Epithelial cell of esophagus (primary cell): ENCODE data around the gene GABARAP.

Source experiments
- DNase-seq: peaks from one replicate; pipeline ENCODE4 v3.0.0; 2010; ENCODE audit warnings: low read depth
- H3K4me3 ChIP-seq: 2 replicates; pipeline ENCODE4 v1.5.1; 2011; ENCODE audit warnings: mild to moderate bottlenecking, low read length, control low read depth
- TF ChIP-seq, protein P1 (sequence below): IDR thresholded peaks from 2 replicates; pipeline ENCODE4 v1.5.1; 2011; ENCODE audit warnings: low read depth, mild to moderate bottlenecking, low read length, control low read depth, inconsistent platforms; ENCODE audit not compliant: insufficient read depth; ENCODE audit errors: missing control alignments

Gene GABARAP

DNA sequence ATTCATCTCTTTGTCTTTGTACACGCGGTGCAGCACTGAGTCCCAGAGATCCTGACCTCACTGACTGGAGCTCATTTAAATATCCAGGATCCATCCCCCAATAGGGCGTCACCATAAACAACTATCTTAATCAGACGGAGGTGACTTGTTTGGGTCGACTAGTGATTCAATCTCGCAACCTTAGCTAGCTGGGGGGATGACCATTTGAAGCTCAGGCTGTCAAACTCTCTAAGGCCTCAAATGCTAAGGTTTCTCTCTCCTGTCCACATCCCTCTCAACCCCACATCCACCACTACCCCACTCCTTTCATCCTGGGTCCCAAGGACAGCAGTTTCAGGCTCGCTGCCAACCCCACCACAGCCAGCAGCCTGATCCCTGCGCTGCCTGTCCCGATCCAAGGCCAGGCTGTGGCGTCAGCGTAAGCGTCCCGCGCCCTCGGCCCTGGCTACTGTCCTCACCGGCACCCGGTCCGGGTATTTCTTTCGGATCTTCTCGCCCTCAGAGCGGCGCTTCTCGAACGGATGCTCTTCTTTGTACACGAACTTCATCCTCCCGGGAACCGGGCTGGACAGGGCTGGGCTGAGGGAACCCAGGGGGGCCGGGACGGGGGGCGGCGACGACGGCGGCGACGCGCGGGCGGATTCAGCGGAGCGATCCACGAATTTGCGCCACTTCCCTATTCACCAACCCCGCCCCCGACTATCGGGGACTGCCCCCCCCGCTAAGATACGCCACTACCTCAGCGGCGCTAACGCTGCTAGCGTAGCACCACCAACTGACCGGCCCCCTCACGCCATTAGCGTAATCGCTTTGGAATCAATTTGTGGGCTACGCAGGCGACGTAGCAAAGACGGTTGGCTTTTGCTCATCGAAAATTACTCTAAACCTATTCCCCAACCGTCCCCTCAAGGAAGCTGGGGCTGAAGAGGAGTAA is at the start of gene GABARAP:
TSS of gene GABARAP (minus strand) at position 667 of the 934 bp plus-strand sequence. CDS start at position 548, 119 bp downstream.
- H3K4me3 ChIP-seq: peak within 1 kb of the TSS; percentile 96
- TF ChIP-seq, protein P1, sequence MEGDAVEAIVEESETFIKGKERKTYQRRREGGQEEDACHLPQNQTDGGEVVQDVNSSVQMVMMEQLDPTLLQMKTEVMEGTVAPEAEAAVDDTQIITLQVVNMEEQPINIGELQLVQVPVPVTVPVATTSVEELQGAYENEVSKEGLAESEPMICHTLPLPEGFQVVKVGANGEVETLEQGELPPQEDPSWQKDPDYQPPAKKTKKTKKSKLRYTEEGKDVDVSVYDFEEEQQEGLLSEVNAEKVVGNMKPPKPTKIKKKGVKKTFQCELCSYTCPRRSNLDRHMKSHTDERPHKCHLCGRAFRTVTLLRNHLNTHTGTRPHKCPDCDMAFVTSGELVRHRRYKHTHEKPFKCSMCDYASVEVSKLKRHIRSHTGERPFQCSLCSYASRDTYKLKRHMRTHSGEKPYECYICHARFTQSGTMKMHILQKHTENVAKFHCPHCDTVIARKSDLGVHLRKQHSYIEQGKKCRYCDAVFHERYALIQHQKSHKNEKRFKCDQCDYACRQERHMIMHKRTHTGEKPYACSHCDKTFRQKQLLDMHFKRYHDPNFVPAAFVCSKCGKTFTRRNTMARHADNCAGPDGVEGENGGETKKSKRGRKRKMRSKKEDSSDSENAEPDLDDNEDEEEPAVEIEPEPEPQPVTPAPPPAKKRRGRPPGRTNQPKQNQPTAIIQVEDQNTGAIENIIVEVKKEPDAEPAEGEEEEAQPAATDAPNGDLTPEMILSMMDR: no peak
- DNase-seq: peak; percentile 89

DNA sequence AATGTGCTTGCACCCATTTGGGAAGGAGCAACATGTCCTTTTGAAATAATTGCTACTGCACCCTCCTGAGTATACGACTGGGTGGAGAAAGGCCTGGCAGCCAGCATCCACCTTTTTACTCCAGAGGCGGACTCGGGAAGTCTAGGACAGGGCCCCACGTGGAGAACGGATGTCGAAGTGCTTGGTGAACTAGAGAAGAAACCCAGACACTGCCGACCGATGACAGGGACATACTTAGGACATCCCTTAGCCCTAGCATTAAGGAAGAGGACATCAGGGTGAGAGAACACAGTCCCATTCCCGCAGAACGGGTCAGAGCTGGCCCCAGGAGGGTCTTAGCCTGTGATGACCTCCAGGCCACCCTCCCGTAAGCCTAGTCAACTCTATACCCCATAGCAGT is 48.4 kb upstream of the GABARAP start:
- TF ChIP-seq, protein P1: no peak
- H3K4me3 ChIP-seq: no peak overlapping the region
- DNase-seq: no peak

DNA sequence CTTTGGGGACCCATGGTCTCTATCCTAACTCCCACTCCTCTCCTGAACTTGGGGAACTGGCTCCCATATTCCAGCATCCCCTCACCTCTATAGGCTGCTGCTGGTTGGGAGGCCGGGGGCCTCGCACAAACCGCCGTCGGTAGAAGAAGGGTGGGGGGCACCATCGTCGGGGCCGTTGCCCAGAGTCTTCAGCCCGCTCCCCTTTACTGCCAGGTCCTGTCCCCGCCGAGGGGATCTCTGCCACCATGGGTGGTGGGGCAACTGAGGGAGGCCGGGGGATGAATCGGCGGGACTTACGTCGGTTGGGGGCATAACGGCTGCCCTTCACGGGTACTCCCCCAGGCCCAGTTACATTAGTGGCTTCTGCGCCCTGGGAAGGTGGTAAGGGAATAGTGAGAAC is 47.9 kb upstream of the GABARAP start:
- H3K4me3 ChIP-seq: no peak overlapping the region
- DNase-seq: no peak
- TF ChIP-seq, protein P1: no peak

DNA sequence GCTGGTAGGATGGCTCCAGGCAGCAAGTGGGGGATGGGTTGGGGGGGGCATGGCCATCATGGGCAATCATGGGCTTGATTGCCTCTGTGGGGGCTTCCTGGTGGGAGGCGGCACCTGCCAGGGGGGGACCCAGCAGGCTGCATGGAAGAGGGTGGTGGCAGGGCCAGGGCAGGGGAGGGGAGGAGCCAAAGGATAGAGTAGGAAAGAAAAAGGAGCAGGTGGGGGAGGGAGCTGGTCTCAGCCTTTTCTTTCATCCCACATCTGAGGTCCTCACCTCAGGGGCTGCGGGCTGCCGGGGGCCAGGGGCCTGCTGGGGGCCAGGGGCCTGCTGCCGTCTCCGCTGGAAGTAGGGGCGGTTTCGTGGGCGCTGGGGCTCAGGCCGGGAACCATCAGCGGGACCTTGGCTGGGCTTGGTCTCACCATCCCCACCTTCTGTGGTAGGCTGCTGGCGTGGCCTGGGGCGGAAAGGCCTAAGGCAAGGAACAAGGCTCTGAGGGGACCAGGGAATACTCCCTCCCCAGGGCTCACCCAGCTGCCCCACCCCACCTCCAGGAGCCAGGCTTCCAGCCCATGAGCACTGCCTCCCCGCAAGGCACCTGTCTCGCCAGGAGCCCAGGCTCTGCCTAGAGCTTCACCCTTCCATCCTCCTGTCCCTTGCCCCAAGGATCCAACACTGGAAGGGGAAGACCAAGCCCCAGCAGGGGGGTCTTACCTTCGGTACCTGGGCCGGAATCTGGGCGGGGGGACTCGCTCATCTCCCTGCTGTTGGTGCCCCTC is 47.2 kb upstream of the GABARAP start:
- no peak for DNase-seq
- no peak overlapping the region for H3K4me3 ChIP-seq
- TF ChIP-seq, protein P1: no peak

DNA sequence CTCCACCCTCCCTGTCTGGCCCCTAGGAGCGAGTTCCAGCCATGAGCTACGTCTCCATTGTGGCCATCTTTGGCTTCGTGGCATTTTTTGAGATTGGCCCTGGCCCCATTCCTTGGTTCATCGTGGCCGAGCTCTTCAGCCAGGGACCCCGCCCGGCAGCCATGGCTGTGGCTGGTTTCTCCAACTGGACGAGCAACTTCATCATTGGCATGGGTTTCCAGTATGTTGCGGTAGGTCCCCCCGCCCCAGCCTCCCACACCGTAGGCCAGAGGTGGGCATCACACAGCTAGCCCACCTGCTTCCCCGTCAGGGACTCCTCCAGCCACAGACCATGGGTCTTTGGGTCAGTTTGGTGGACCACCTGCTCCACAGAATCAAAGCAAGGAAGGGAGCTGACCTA is 43.4 kb upstream of the GABARAP start:
- TF ChIP-seq, protein P1: no peak
- DNase-seq: no peak
- no peak overlapping the region for H3K4me3 ChIP-seq

DNA sequence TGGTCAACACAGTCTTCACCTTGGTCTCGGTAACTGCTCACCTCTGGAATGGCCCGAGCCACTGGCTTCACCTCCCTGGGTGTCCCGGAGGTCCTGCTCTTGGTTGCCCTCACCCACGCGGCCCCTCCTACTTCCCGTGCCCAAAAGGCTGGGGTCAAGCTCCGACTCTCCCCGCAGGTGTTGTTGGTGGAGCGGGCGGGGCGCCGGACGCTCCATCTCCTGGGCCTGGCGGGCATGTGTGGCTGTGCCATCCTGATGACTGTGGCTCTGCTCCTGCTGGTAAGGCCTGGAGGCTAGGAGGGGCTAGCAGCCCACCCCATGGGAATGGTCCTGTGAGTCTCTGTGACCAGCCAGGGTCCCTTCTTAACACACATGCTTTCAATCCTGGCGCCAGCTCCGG is 42.7 kb upstream of the GABARAP start:
- no peak overlapping the region for H3K4me3 ChIP-seq
- TF ChIP-seq, protein P1: no peak
- no peak for DNase-seq
